Thyroid gland (tissue), 4 donors: ENCODE data around the gene DAGLA. TPM values are rescaled to one million over a fixed set of nuclear protein-coding genes. Genes with fewer than 3 reads are reported as not detected.

Experiments used
- DNase-seq, 2 donors: peaks; one replicate each; pipeline ENCODE4 v3.0.0-alpha.2; 2019
- H3K27ac ChIP-seq, 3 donors: fragments of 200-600 bp; sonication (generic); 1 replicate in 2 of 3; 2 replicates in 1 of 3; pipeline ENCODE4 v1.5.1; 2016 to 2019; ENCODE audit warnings: mild to moderate bottlenecking in 1 of 3, moderate library complexity in 1 of 3
- H3K27me3 ChIP-seq: fragments of 200-600 bp; sonication (generic); one replicate; pipeline ENCODE4 v1.5.1; 2019
- H3K36me3 ChIP-seq, 2 donors: fragments of 200-600 bp; sonication (generic); one replicate each; pipeline ENCODE4 v1.5.1; 2016 to 2019
- H3K4me1 ChIP-seq, 2 donors: fragments of 200-600 bp; sonication (generic); one replicate each; pipeline ENCODE4 v1.5.1; 2017 to 2019
- H3K4me3 ChIP-seq, 3 donors: fragments of 200-600 bp; sonication (generic); replicated peaks in 1 of 3; 1 replicate in 2 of 3; 2 replicates in 1 of 3; pipeline ENCODE4 v1.5.1; 2016; ENCODE audit warnings: mild to moderate bottlenecking in 1 of 3
- H3K9me3 ChIP-seq: fragments of 200-600 bp; sonication (generic); one replicate; pipeline ENCODE4 v1.5.1; 2017
- CTCF ChIP-seq, 6 experiments: fragments of 200-600 bp in 3 of 6; fragments of 450-650 bp in 3 of 6; sonication (generic) in 3 of 6; IDR thresholded peaks; one replicate each; pipeline ENCODE4 v1.5.1; 2016 to 2019; ENCODE audit warnings: antibody characterized with exemption in 6 of 6, mild to moderate bottlenecking in 2 of 6, inconsistent platforms in 1 of 6, moderate library complexity in 1 of 6
- POLR2A ChIP-seq, 2 donors: fragments of 450-650 bp; IDR thresholded peaks; one replicate each; pipeline ENCODE4 v1.6.1; 2017; ENCODE audit warnings: antibody characterized with exemption in 2 of 2, mild to moderate bottlenecking in 2 of 2, moderate library complexity in 1 of 2
- WGBS, 2 donors: methylation state at CpG; one replicate each; pipeline ENCODE4 v1.1.5; 2017; 5-methylcytosine and 5-hydroxymethylcytosine counted together
- intact Hi-C: fragments of 100-400 bp; cut with DNase I; formaldehyde crosslinking; loops from one replicate; pipeline ENCODE4 v1.15.1; 2023
- total RNA-seq, 4 donors: library from RNA; depleted of rRNA; stranded (reverse); fragments of >200 nt; gene quantifications; one replicate each; pipeline ENCODE4 v1.2.3, GENCODE V29; 2016

Gene DAGLA
- total RNA-seq, 4 donors from 2014 or later: 1.7 to 2.8 (median 1.9) TPM

- H3K27me3 ChIP-seq: no peaks in the 10 kb centered on the region
- H3K4me3 ChIP-seq: no peak overlapping the region
- no peaks in the 10 kb centered on the region for H3K36me3 ChIP-seq
- 85 to 86% methylated on average over 1 to 12 of the region's 12 CpGs for WGBS, 2 donors
- H3K9me3 ChIP-seq: no peaks in the 10 kb centered on the region
- DNase-seq: no peak
- intact Hi-C loops: no loop called here
- no peak for TF ChIP-seq CTCF (IDR thresholded peaks at IDR 0.05)
- TF ChIP-seq POLR2A (IDR thresholded peaks at IDR 0.05): no peak
- H3K27ac ChIP-seq: no peak overlapping the region
- peaks cover 0 to 3% of the 10 kb centered on the region in 2 donors for H3K4me1 ChIP-seq
Measured at GRCh38 chr11:61725781-61726231, 45.6 kb downstream of the DAGLA start.

- no peak for DNase-seq
- no peak overlapping the region for H3K27ac ChIP-seq
- 84 to 92% methylated on average over 9 to 10 of the region's 13 CpGs for WGBS, 2 donors
- no peaks in the 10 kb centered on the region for H3K36me3 ChIP-seq
- no peak overlapping the region for H3K4me3 ChIP-seq
- TF ChIP-seq CTCF (IDR thresholded peaks at IDR 0.05) (no peak), POLR2A (IDR thresholded peaks at IDR 0.05) (no peak)
- H3K9me3 ChIP-seq: no peaks in the 10 kb centered on the region
- peaks cover 0 to 3% of the 10 kb centered on the region in 2 donors for H3K4me1 ChIP-seq
- no peaks in the 10 kb centered on the region for H3K27me3 ChIP-seq
- intact Hi-C loops: no loop called here
Measured at GRCh38 chr11:61726775-61727174, 46.6 kb downstream of the DAGLA start.

DNA sequence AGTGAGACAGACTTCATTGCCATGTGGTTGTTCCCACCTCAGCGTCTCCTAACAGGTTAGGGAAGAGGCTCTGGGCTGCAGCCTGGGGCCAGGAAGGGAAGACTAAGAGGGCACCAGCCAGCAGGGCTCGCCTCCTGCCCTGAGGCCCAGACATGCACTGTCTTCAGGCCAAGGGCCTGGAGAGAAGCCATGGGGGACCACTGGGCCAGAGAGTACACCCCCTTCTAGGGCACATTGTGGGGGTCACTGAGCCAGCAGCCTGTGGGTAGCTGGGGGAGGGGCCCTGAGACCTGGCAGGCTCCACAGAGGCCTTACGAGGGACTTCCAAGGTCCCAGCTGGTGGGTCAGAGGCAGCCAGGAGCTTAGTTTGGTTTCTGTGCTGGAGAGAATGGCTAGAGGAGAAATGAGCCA is 47.2 kb downstream of the DAGLA start:
- Histone ChIP-seq H3K36me3 (no peaks in the 10 kb centered on the region), H3K9me3 (no peaks in the 10 kb centered on the region), H3K27ac (no peak overlapping the region), H3K4me3 (no peak overlapping the region), H3K4me1 (peaks cover 0 to 3% of the 10 kb centered on the region in 2 donors), H3K27me3 (no peaks in the 10 kb centered on the region)
- no peak for DNase-seq
- WGBS, 2 donors: 90 to 93% methylated on average over 3 of the region's 3 CpGs
- TF ChIP-seq CTCF (IDR thresholded peaks at IDR 0.05) (no peak), POLR2A (IDR thresholded peaks at IDR 0.05) (no peak)
- intact Hi-C loops: no loop called here

- Histone ChIP-seq H3K36me3 (no peaks in the 10 kb centered on the region), H3K27ac (no peak overlapping the region), H3K9me3 (no peaks in the 10 kb centered on the region), H3K4me1 (peaks cover 0 to 6% of the 10 kb centered on the region in 2 donors), H3K27me3 (no peaks in the 10 kb centered on the region), H3K4me3 (no peak overlapping the region)
- DNase-seq: peak in 1 of 2 donors; percentile 20
- intact Hi-C loops: no loop called here
- TF ChIP-seq CTCF (IDR thresholded peaks at IDR 0.05) (no peak), POLR2A (IDR thresholded peaks at IDR 0.05) (no peak)
- 89 to 90% methylated on average over 33 of the region's 33 CpGs for WGBS, 2 donors
Measured at GRCh38 chr11:61728066-61728939, 48.1 kb downstream of the DAGLA start.

- H3K4me3 ChIP-seq: no peak overlapping the region
- no peaks in the 10 kb centered on the region for H3K27me3 ChIP-seq
- no peak for DNase-seq
- TF ChIP-seq POLR2A (IDR thresholded peaks at IDR 0.05): no peak
- TF ChIP-seq CTCF (IDR thresholded peaks at IDR 0.05): no peak
- H3K4me1 ChIP-seq: peaks cover 0 to 6% of the 10 kb centered on the region in 2 donors
- H3K36me3 ChIP-seq: no peaks in the 10 kb centered on the region
- intact Hi-C loops: no loop called here
- no peaks in the 10 kb centered on the region for H3K9me3 ChIP-seq
- WGBS, 2 donors: 62 to 69% methylated on average over 8 of the region's 8 CpGs
- H3K27ac ChIP-seq: no peak overlapping the region
Measured at GRCh38 chr11:61728940-61729219, 48.7 kb downstream of the DAGLA start.
